ENCODE data around the gene MYH6. TPM values are rescaled to one million over a fixed set of nuclear protein-coding genes. Genes with fewer than 3 reads are reported as not detected.

The MYH6 gene
- total RNA-seq, 2 donors from 2014 or later: 1.6 TPM; not detected in 1

DNA sequence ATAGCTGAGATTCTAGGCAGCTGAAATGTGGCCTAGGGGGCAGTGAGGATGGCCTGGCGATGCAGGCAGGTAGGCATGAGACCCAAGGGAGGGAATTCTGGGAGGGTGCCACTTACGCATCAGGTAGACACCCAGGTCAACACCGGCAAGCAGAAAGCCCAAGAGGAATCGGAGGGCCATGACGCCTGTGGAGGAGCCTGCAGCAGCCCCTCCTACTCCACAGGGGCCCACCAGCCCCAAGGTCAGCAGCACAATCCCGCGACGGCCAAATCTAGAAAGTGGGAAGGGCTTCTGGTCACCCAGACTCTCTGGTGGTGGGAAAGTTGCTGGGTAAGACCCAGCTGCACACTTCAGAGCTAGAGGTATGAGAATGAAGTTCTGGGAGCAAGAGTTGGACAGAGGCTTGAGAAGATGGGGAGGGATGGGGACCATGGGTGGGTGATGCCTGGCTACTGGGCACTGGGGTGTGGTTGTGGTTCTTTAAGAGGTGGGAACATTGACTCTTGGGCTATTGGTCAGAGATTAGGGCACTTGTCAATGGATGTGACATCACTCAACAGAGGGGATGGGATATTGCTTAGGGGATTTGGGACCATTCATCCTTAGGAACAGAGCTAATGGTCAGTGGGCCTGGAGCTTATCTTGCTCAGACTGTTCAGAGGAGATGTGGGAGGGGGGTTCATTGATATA, 58.8 kb downstream of the MYH6 start:
- Histone ChIP-seq H3K9ac (ENCODE audit: low read depth in 2 of 2, low read length in 2 of 2) (no peak overlapping the region), H3K27ac (no peak overlapping the region), H3K4me1 (peaks cover 7% of the 10 kb centered on the region), H3K9me3 (no peaks in the 10 kb centered on the region), H3K36me3 (no peaks in the 10 kb centered on the region), H3K27me3 (peaks cover 28% of the 10 kb centered on the region), H3K4me3 (no peak overlapping the region)
- DNase-seq: no peak
- TF ChIP-seq, protein P1, sequence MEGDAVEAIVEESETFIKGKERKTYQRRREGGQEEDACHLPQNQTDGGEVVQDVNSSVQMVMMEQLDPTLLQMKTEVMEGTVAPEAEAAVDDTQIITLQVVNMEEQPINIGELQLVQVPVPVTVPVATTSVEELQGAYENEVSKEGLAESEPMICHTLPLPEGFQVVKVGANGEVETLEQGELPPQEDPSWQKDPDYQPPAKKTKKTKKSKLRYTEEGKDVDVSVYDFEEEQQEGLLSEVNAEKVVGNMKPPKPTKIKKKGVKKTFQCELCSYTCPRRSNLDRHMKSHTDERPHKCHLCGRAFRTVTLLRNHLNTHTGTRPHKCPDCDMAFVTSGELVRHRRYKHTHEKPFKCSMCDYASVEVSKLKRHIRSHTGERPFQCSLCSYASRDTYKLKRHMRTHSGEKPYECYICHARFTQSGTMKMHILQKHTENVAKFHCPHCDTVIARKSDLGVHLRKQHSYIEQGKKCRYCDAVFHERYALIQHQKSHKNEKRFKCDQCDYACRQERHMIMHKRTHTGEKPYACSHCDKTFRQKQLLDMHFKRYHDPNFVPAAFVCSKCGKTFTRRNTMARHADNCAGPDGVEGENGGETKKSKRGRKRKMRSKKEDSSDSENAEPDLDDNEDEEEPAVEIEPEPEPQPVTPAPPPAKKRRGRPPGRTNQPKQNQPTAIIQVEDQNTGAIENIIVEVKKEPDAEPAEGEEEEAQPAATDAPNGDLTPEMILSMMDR (IDR thresholded peaks at IDR 0.05): no peak
- intact Hi-C loops (cut with DNase I): no loop called here

DNA sequence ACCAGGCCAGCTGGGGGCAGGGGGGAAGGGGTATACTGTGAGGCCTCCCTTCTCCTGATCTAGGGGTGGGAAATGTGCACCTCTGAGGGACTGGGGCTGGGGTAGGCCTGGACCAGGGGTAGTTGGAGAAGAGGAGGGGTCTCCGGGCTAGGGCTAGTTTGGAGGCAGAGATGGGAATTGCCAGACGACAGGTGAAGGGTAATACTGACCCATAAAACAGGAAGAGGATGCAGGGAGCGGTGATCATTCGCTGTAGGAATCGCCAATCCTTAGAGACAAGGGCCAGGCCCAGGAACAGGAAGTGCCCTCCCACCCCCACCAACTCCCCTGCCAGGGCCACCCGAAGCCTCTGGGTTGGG, 59.8 kb downstream of the MYH6 start:
- intact Hi-C loops (cut with DNase I): no loop called here
- Histone ChIP-seq H3K27me3 (peaks cover 25% of the 10 kb centered on the region), H3K27ac (no peak overlapping the region), H3K4me3 (no peak overlapping the region), H3K36me3 (no peaks in the 10 kb centered on the region), H3K4me1 (peaks cover 7% of the 10 kb centered on the region), H3K9ac (ENCODE audit: low read depth in 2 of 2, low read length in 2 of 2) (no peak overlapping the region), H3K9me3 (no peaks in the 10 kb centered on the region)
- no peak for DNase-seq
- TF ChIP-seq, protein P1 (IDR thresholded peaks at IDR 0.05): no peak

- DNase-seq: no peak
- Histone ChIP-seq H3K4me3 (no peak overlapping the region), H3K27me3 (peaks cover 18% of the 10 kb centered on the region), H3K4me1 (peaks cover 7% of the 10 kb centered on the region), H3K36me3 (no peaks in the 10 kb centered on the region), H3K9ac (ENCODE audit: low read depth in 2 of 2, low read length in 2 of 2) (no peak overlapping the region), H3K9me3 (no peaks in the 10 kb centered on the region), H3K27ac (no peak overlapping the region)
- intact Hi-C loops (cut with DNase I): no loop called here
- TF ChIP-seq, protein P1 (IDR thresholded peaks at IDR 0.05): no peak
Observed at GRCh38 chr14:23347406-23348296, 60.4 kb downstream of the MYH6 start.

DNA sequence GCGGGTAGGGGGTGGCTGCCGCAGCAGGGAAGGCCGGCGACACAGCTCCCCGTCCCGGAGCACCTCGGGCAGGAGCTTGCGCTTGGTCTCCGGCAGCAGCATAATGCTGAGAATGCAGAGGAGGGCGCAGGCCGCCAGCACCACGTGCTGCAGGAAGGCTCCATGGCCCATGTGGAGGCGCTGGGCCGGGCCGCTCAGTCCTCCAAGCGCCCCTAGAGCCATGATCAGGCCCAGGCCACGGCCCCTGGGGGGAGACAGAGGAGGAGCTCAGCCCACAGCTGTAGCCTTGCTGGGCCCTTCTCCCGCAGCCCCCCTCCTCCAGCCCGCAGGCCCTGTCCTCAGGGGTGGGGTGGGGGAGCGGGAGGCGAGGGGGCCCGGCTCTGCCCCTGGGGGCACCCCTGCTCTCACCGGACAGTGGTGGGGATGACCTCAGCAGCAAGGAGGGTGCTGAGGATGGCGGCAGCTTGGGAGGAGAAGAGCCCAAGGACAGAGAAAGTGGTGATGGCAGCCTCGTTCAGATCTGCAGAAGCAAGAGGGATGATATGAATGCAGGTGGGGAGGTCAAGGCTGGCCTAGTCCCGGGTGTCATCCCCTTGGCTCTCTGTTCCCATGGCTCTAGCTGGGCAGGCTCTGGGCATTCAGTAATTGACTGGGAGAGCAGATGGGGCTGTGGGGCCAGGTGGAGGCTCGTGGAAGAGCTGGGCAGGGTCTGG, 61.2 kb downstream of the MYH6 start:
- H3K27ac ChIP-seq: no peak overlapping the region
- intact Hi-C loops (cut with DNase I): no loop called here
- no peak overlapping the region for H3K9ac ChIP-seq (ENCODE audit: low read depth in 2 of 2, low read length in 2 of 2)
- H3K4me1 ChIP-seq: peaks cover 4% of the 10 kb centered on the region
- no peak overlapping the region for H3K4me3 ChIP-seq
- H3K9me3 ChIP-seq: no peaks in the 10 kb centered on the region
- TF ChIP-seq, protein P1 (IDR thresholded peaks at IDR 0.05): no peak
- H3K36me3 ChIP-seq: no peaks in the 10 kb centered on the region
- peaks cover 10% of the 10 kb centered on the region for H3K27me3 ChIP-seq
- DNase-seq: no peak

- intact Hi-C loops (cut with DNase I): no loop called here
- Histone ChIP-seq H3K36me3 (no peaks in the 10 kb centered on the region), H3K4me1 (no peaks in the 10 kb centered on the region), H3K9me3 (no peaks in the 10 kb centered on the region), H3K27me3 (peaks cover 3% of the 10 kb centered on the region), H3K4me3 (no peak overlapping the region), H3K9ac (ENCODE audit: low read depth in 2 of 2, low read length in 2 of 2) (no peak overlapping the region), H3K27ac (no peak overlapping the region)
- TF ChIP-seq, protein P1 (IDR thresholded peaks at IDR 0.05): no peak
- no peak for DNase-seq
Observed at GRCh38 chr14:23345987-23346692, 61.9 kb downstream of the MYH6 start.
